ENCODE results near the gene ALDH3B2. TPM values are rescaled to one million over a fixed set of nuclear protein-coding genes. Genes with fewer than 3 reads are reported as not detected.

The ALDH3B2 gene
- total RNA-seq, 1 donor from 2014 or later = 0.67 TPM

- Mint-ChIP-seq H3K4me3 (ENCODE audit: low read depth) (peak overlapping the region; percentile 53), H3K36me3 (ENCODE audit: insufficient read depth) (peaks cover under 1% of the 10 kb centered on the region), H3K27ac (no peak overlapping the region), H3K27me3 (no peaks in the 10 kb centered on the region), H3K4me1 (ENCODE audit: low read depth) (peaks cover 7% of the 10 kb centered on the region), H3K9me3 (ENCODE audit: low read depth) (peaks cover under 1% of the 10 kb centered on the region)
- TF ChIP-seq CTCF (IDR thresholded peaks at IDR 0.05; ENCODE audit: unreplicated experiment) = no peak
- no peak for DNase-seq (ENCODE audit: low spot score, unreplicated experiment)
Observed at GRCh38 chr11:67631853-67632174, 42.6 kb downstream of the ALDH3B2 start.

GRCh38 chr11:67631411-67631810, 43.0 kb downstream of the ALDH3B2 start:
- Mint-ChIP-seq H3K27ac (peak overlapping the region; percentile 96), H3K27me3 (no peaks in the 10 kb centered on the region), H3K9me3 (ENCODE audit: low read depth) (peaks cover 4% of the 10 kb centered on the region), H3K36me3 (ENCODE audit: insufficient read depth) (peaks cover 4% of the 10 kb centered on the region), H3K4me3 (ENCODE audit: low read depth) (peak overlapping the region; percentile 78), H3K4me1 (ENCODE audit: low read depth) (peaks cover 7% of the 10 kb centered on the region)
- no peak for TF ChIP-seq CTCF (IDR thresholded peaks at IDR 0.05; ENCODE audit: unreplicated experiment)
- no peak for DNase-seq (ENCODE audit: low spot score, unreplicated experiment)

GRCh38 chr11:67630943-67631331, 43.5 kb downstream of the ALDH3B2 start:
- no peaks in the 10 kb centered on the region for H3K27me3 Mint-ChIP-seq
- H3K36me3 Mint-ChIP-seq (ENCODE audit: insufficient read depth) = peaks cover 4% of the 10 kb centered on the region
- peak overlapping the region; percentile 96 for H3K27ac Mint-ChIP-seq
- TF ChIP-seq CTCF (IDR thresholded peaks at IDR 0.05; ENCODE audit: unreplicated experiment) = no peak
- DNase-seq (ENCODE audit: low spot score, unreplicated experiment) = no peak
- H3K4me3 Mint-ChIP-seq (ENCODE audit: low read depth) = peak overlapping the region; percentile 78
- peaks cover 7% of the 10 kb centered on the region for H3K4me1 Mint-ChIP-seq (ENCODE audit: low read depth)
- peaks cover 6% of the 10 kb centered on the region for H3K9me3 Mint-ChIP-seq (ENCODE audit: low read depth)

GRCh38 chr11:67630228-67630942, 44.0 kb downstream of the ALDH3B2 start:
- peaks cover 6% of the 10 kb centered on the region for H3K9me3 Mint-ChIP-seq (ENCODE audit: low read depth)
- peaks cover 7% of the 10 kb centered on the region for H3K4me1 Mint-ChIP-seq (ENCODE audit: low read depth)
- no peaks in the 10 kb centered on the region for H3K27me3 Mint-ChIP-seq

More at GRCh38 chr11:67630228-67630942, 44.0 kb downstream of the ALDH3B2 start:
- DNase-seq (ENCODE audit: low spot score, unreplicated experiment) = peak; percentile 97
- peaks cover 4% of the 10 kb centered on the region for H3K36me3 Mint-ChIP-seq (ENCODE audit: insufficient read depth)
- H3K4me3 Mint-ChIP-seq (ENCODE audit: low read depth) = peak overlapping the region; percentile 78
- H3K27ac Mint-ChIP-seq = peak overlapping the region; percentile 96
- TF ChIP-seq CTCF (IDR thresholded peaks at IDR 0.05; ENCODE audit: unreplicated experiment) = peak; percentile 90

Measured in progenitor cell of endocrine pancreas (in vitro differentiated cells).